HG03095 (cell line): Measurements from ENCODE around the gene SRGAP2B.
A peak's percentile ranks its signal among the peaks of the same experiment; 100 is the strongest.
"Not testable (repeated sequence)": the region's sequence is repeated elsewhere in the genome, so short reads cannot be mapped to it uniquely, and the experiment has no call there.

Experiments
- ATAC-seq: cut with Tn5 transposase; IDR thresholded peaks from one replicate; pipeline ENCODE4 v1.9.1; 2021; ENCODE audit warnings: moderate library complexity; ENCODE audit not compliant: unreplicated experiment

SRGAP2B gene

DNA sequence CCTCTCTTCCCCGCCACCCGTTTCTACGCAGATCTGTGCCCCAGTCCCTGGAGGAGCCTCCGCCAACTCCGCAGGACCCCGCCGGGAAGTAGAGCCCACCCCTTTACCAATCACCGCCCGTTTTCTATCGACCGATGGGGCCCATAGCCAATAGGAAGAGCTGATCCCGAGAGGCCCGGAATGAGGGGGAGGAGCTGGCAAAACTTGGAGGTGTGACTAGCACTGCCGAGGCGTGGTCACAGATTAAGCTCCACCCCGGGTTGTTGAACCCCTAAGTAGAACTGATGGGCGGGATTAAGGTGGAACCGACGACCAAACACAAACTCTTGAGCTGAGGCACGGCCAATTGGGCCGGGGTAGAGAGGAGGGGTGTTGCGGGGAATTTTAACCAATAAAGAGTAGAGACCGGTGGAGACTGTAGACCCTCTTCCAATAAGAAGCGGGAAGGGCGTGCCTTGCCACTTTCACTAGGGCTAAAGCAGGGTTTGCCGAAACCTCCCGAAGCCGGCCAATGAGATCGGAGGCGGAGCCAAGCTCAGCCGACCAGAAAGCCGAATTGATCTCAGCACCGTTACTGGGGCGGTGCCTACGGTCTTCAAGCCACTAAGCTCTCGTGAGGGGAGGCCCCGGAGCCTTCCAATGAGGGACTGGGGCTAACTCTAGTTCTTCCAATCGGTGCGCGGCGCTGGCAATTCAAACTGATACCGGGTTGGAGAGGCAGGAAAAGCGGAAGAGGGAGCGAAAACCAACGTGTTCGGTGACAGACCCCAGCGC, at the start of gene SRGAP2B, which contains the start of gene FAM72D:
Gene SRGAP2B (minus strand): TSS at position 45 of the 774 bp plus-strand sequence. CDS start 2,427 bp downstream, outside the sequence.
Gene FAM72D (plus strand): TSS at position 691 of the 774 bp plus-strand sequence. CDS start 874 bp downstream, outside the sequence.
- peak; percentile 78 for ATAC-seq

DNA sequence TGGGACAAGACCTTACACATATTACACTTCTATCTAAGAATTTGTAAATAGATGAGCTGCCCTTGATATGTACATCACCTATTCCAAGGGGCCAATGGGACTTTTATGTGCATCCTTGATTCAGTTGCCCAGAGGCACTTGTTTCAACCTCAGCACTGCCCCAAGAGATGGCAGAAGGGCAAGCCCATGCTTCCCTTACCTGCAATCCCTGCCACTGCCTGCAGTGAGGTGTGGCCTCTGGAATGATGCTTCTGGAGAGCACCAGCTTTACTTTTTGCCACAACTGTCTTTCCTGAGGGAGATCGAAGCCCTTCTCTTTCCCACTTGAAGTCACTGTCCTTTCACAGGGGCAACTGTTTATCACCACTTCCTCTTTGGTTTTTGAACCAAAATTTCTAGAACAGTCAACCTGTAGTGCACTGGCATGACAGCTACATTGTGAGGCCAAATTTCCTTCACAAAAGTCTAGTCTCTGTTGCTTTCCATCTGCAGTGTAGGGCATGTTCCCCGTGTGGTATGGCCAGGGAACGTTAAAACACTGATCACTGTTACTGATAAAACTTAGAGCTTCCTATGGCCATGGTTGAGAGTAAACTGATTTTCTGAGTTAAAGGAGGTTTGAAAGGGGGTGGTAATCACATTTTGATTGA, 49.3 kb upstream of the SRGAP2B start:
- not testable (repeated sequence) for ATAC-seq

DNA sequence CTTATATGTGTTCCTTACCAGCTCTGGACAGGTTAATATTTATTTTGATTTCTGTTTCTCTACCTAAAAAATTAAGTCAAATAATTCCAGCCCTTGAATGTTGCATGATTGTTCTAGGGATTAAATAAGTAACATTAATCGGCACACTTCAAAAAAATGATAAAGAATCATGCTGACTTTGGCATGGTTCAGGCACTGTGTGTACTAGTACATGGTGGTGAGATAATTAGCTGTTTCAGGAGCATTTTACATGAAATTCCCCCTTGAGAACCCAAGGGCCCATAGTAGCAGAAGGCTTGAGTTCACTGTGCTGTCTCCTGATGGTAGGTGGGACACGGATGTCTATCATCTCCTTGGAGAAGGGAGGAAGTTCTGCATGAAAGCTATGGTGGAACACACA, 45.4 kb upstream of the SRGAP2B start:
- ATAC-seq: not testable (repeated sequence)

- ATAC-seq: not testable (repeated sequence)
Observed at GRCh38 chr1:145134476-145134875, 39.3 kb upstream of the SRGAP2B start.

DNA sequence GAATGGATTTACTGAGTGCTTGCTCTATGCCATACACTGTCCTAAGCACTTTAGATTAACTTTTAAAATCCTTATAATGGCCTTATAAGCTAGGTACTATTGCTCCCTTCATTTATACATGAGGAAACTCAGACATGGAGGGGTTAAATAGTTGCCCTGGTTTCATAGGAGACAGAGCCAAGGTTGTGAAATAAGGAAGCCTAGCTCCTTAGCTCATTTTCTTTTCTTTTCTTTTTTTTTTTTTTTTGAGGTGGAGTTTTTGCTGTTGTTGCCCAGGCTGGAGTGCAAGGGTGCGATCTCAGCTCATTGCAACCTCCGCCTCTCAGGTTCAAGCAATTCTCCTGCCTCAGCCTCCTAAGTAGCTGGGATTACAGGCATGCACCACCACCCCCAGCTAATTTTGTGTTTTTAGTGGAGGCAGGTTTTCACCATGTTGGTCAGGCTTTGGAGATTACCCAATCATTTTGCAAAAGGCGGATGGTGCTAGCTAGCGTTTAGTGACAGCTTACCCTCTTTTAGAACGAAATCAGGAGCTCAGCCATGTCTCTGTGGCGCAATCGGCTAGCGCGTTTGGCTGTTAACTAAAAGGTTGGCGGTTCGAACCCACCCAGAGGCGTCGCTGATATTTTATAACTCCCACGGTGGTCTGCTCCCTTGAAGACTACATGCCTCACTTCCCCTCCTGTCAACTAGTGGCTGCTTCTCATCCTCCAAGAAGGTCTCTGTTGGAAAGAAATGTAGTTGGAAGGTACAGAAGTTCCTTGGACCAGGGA, 33.8 kb upstream of the SRGAP2B start:
- not testable (repeated sequence) for ATAC-seq

DNA sequence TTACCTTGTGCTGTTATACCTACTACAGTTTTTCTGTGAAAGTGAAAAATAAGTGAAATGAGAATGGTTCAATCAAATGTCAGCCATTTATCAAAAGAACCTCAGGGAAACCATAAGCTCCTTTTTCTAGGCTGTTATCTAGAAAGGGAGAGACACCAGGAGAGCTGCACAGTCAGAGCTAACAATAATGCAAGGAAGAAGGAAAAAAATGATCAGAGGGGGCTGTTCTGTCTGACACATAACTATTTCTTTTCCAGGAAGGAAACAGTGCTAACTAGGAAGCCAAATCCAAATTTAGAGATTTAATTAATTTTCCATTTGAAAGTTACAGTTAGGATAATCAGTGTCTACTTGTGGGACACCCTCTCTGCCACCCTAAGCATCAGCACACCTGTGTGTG, 32.0 kb upstream of the SRGAP2B start:
- ATAC-seq: not testable (repeated sequence)

DNA sequence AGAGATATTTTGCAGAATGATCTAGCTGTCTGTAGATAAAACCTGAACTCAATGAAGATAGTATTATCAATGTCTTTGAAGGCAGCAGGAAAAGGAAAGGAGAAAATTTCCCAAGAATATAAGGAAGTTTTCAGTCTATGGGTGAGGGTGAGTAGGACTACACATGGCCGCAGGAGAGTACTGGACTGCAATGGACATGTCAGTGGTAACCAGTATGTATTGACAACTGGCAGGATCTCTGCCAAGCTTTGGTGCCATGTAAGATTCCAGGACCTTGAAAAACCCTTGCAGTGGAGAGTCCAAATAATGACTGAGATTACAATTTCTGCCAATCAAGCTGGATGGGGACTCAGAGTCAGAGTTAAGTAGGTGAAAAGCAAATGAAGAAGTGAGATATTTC, 30.0 kb upstream of the SRGAP2B start:
- not testable (repeated sequence) for ATAC-seq

DNA sequence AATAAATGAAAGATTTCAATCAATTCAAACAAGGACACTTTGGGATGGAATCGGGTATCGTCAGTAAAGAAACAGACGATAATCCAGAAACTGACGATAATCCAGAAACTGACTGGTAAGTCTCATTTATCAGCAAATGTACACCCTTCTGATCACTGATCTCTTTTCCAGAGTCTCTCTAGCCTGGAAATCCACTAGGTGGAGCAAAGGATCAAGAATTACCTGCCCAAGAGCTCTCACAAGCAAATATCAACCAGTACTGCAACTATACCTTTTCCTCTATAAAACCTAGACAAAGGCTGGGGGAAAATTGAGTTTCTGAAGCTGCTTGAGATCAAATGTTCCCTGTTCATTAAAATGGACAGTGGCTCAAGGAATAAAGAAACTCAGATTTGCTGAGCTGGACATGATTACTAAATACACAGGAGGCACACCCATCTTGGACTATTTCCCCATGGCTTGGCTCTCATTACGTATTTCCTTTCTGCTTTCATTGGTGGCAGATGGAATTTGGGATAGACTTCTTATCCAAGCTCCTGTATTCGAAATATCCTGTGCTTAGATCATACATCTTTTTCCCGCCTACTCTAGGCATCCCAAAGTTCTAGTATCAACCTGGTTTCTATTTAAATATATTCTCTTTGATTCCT, 29.0 kb upstream of the SRGAP2B start:
- not testable (repeated sequence) for ATAC-seq

- not testable (repeated sequence) for ATAC-seq
Observed at GRCh38 chr1:145123062-145123395, 27.9 kb upstream of the SRGAP2B start.

GRCh38 chr1:145122344-145123061, 27.4 kb upstream of the SRGAP2B start:
- not testable (repeated sequence) for ATAC-seq

- ATAC-seq: not testable (repeated sequence)
Observed at GRCh38 chr1:145119842-145120241, 24.7 kb upstream of the SRGAP2B start.

- ATAC-seq: not testable (repeated sequence)
Observed at GRCh38 chr1:145115587-145116493, 20.7 kb upstream of the SRGAP2B start.

GRCh38 chr1:145114560-145115057, 19.5 kb upstream of the SRGAP2B start:
- not testable (repeated sequence) for ATAC-seq

DNA sequence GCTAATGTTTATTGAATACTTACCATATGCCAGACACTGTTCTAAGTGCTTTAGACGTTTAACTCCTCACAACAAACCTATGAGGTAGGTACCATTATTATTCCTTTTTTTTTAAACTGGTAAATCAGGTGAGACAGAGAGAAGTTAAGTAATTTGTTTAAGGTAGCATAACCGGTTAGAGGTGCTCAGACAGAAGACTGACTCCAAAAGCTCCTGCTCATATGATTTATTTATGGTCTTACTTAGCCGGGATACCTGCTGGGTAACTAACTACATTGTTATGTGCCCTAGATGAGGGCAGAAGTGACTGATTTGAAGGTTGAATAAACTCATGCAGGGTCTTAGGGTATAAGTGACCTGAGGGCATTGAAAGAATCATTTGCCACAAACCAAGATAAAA, 17.6 kb upstream of the SRGAP2B start:
- not testable (repeated sequence) for ATAC-seq

DNA sequence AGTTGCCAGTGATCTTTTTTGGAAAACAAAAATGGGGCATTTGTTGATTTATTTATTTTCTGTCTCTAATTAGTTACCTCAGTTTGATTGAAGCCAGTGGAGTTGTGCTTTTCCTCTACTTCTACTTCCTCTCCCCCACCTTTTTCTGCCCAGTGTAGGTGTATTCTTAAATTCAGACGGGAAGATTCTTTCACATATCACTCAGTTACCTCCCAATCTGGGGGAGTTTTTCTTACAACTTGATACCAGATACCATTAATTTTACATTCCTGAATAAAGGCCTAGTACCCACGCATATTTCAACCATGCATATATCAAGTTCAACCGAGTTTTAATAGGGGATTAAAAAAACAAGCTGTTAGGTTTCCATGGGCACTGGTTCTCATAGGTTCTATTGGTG, 16.5 kb upstream of the SRGAP2B start:
- ATAC-seq: not testable (repeated sequence)

- ATAC-seq: not testable (repeated sequence)
Observed at GRCh38 chr1:145103294-145103693, 8.2 kb upstream of the SRGAP2B start.

- not testable (repeated sequence) for ATAC-seq
Observed at GRCh38 chr1:145101725-145102124, 6.6 kb upstream of the SRGAP2B start.

DNA sequence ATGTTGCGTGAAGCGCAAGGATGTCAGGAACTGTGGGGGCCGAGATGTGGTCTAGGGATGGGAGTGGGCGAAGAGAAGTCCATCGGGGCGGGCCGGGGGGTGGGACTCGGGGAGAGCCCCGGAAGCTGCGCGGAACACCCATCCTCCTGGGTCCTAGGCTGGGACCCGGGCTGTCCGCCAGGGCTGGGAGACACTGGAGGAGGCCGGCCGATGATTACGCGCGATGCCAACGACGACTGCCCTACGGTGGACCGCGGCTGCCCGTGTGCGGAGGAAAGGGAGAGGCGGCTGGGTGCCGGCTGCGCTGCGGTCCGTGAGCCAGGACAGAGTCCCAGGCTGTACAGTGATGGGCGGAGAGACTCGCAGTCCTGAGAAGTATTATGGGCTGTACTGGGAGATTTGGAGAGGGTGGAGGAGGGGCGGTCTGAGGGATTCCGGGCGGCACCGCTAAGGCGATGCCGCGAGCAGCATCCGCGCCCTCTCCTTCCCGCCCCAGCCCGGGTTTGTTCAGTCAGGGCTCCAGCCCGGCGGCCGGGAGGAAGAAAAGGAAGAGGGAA, 395 bp downstream of the SRGAP2B start:
- peak; percentile 2 for ATAC-seq
